HG03135 (cell line): ENCODE data around the gene UVRAG.

Experiments
- ATAC-seq: cut with Tn5 transposase; IDR thresholded peaks from one replicate; pipeline ENCODE4 v1.9.1; 2021; ENCODE audit warnings: mild to moderate bottlenecking, moderate library complexity; ENCODE audit not compliant: unreplicated experiment

UVRAG gene

GRCh38 chr11:76179147-76179546 lies 364.1 kb downstream of the UVRAG start:
- no peak for ATAC-seq

DNA sequence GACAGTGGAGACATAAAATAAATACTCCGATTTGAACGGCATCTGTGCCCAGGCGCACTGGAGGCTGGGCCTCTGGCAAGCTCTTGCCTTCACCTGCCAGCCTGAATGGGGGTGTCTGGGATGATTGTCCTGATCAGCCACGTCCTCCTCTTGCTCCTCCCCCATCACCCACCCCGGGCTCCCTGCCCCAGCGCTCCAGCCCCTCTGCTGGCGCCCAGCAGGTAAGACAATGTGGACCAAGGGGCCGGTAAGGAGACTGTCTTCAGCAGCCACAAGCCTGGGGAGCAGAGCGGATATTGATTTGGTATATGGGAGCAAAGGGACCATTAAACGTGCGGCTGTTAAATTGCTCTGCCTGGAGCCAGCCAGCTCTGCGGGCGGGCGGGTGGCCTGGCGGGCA lies 366.4 kb downstream of the UVRAG start:
- no peak for ATAC-seq

GRCh38 chr11:76184551-76184993 lies 369.6 kb downstream of the UVRAG start:
- no peak for ATAC-seq

DNA sequence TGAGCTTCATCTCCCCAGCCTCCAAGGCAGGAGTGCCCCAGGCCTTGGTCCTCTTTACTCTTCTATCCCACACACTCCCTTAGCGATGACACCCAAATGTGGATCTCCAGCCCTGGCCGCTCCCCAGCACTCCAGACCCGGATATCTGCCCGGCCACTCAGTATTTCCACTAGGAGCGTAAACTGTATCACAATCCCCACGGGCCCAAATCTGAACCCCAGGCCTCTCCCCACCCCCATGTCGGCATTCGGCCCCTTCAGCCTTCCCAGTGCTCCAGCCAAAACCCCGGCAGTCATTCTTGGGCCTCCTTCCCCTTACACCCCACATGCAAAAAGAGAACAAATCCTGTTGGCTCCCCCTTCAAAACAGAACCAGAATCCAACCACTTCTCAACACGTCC lies 370.5 kb downstream of the UVRAG start:
- ATAC-seq = no peak

GRCh38 chr11:76185931-76186401 lies 371.0 kb downstream of the UVRAG start:
- ATAC-seq = no peak

DNA sequence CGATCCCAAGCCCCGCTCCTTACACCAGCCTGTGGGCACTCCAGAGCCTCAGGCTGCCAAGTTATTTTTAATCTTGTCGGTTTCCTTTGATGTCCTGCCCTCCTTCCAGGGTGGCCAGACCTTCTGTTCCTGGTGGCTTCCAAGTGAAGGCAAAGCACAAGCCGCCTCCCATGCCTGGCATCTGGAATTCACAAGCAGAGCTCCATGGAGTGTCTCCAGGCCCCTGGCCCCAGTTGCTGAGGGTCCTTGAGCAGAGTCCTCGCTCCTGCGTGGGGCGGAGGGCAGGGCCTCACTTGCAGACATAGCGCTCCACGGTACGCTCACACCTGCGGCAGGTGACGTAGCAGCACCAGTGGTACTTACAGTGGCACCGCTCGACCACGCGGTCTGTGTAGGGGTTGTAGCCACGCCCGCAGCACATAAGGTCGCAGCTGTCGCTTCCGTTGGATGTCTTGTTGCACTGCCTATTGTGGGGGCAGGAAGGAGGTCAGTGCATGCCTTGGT lies 371.8 kb downstream of the UVRAG start:
- ATAC-seq = no peak

- ATAC-seq = no peak
Measured at GRCh38 chr11:76188873-76189272, 373.9 kb downstream of the UVRAG start.

- no peak for ATAC-seq
Measured at GRCh38 chr11:76189682-76190081, 374.7 kb downstream of the UVRAG start.

GRCh38 chr11:76190376-76190775 lies 375.4 kb downstream of the UVRAG start:
- no peak for ATAC-seq
